Muscle layer of colon (tissue), 2 donors: ENCODE measurements around the gene SNX21.
A peak's percentile ranks its signal among the peaks of the same experiment; 100 is the strongest.

Source experiments
- H3K27ac ChIP-seq: one replicate; pipeline ENCODE4 v1.7.0; 2013; ENCODE audit warnings: low read depth, mild to moderate bottlenecking, low read length, moderate library complexity
- H3K27me3 ChIP-seq, 2 donors: one replicate each; pipeline ENCODE4 v1.7.0; 2013; ENCODE audit warnings: low read length in 2 of 2, mild to moderate bottlenecking in 2 of 2; ENCODE audit not compliant: insufficient read depth in 2 of 2, control insufficient read depth in 1 of 2
- H3K36me3 ChIP-seq: one replicate; pipeline ENCODE4 v1.7.0; 2013; ENCODE audit warnings: mild to moderate bottlenecking, low read length; ENCODE audit not compliant: insufficient read depth
- H3K4me1 ChIP-seq: one replicate; pipeline ENCODE4 v1.7.0; 2013; ENCODE audit warnings: mild to moderate bottlenecking, low read length; ENCODE audit not compliant: insufficient read depth
- H3K4me3 ChIP-seq, 2 donors: one replicate each; pipeline ENCODE4 v1.7.0; 2013; ENCODE audit warnings: low read length in 2 of 2, low read depth in 1 of 2, mild to moderate bottlenecking in 1 of 2, moderate library complexity in 1 of 2
- H3K9ac ChIP-seq: one replicate; pipeline ENCODE4 v1.7.0; 2013; ENCODE audit warnings: low read length
- H3K9me3 ChIP-seq: one replicate; pipeline ENCODE4 v1.7.0; 2013; ENCODE audit warnings: mild to moderate bottlenecking, low read length
- donor health status: abdominal sarcoma.
- donor health status: Adenocarcinoma of cecum.

The SNX21 gene

GRCh38 chr20:45886590-45887345, 53.2 kb downstream of the SNX21 start:
- H3K36me3 ChIP-seq = peaks cover 35% of the 10 kb centered on the region
- no peak overlapping the region for H3K4me3 ChIP-seq
- H3K9me3 ChIP-seq = no peaks in the 10 kb centered on the region
- no peaks in the 10 kb centered on the region for H3K27me3 ChIP-seq
- H3K9ac ChIP-seq = no peak overlapping the region
- peaks cover 13% of the 10 kb centered on the region for H3K4me1 ChIP-seq
- no peak overlapping the region for H3K27ac ChIP-seq

- Histone ChIP-seq H3K36me3 (peaks cover 32% of the 10 kb centered on the region), H3K9ac (no peak within 1 kb of the TSS), H3K27me3 (no peaks in the 10 kb centered on the region), H3K4me1 (peaks cover 14% of the 10 kb centered on the region), H3K27ac (no peak within 1 kb of the TSS), H3K9me3 (no peaks in the 10 kb centered on the region), H3K4me3 (no peak within 1 kb of the TSS)
Observed at GRCh38 chr20:45887346-45887715, 53.7 kb downstream of the SNX21 start, which contains the start of gene SPATA25. TSS of gene SPATA25 (minus strand) at chr20:45887622. CDS start at chr20:45887590, 32 bp downstream.

GRCh38 chr20:45888681-45889080, 55.1 kb downstream of the SNX21 start:
- H3K27ac ChIP-seq = no peak overlapping the region

GRCh38 chr20:45890077-45890984, 56.7 kb downstream of the SNX21 start:
- peaks cover 38% of the 10 kb centered on the region for H3K36me3 ChIP-seq
- H3K4me1 ChIP-seq = peaks cover 23% of the 10 kb centered on the region
- H3K9me3 ChIP-seq = no peaks in the 10 kb centered on the region
- peak overlapping the region; percentile 66 to 90 for H3K4me3 ChIP-seq
- peak overlapping the region; percentile 68 for H3K9ac ChIP-seq
- H3K27ac ChIP-seq = peak overlapping the region; percentile 99
- H3K27me3 ChIP-seq = no peaks in the 10 kb centered on the region

More at GRCh38 chr20:45888681-45889080, 55.1 kb downstream of the SNX21 start:
- peaks cover 30% of the 10 kb centered on the region for H3K36me3 ChIP-seq
- H3K9ac ChIP-seq = no peak overlapping the region
- no peak overlapping the region for H3K4me3 ChIP-seq
- H3K9me3 ChIP-seq = no peaks in the 10 kb centered on the region
- peaks cover 23% of the 10 kb centered on the region for H3K4me1 ChIP-seq
- H3K27me3 ChIP-seq = no peaks in the 10 kb centered on the region

GRCh38 chr20:45890985-45891983, 57.7 kb downstream of the SNX21 start, which contains the start of the genes CTSA and NEURL2:
TSS of gene CTSA (plus strand) at chr20:45891335. CDS start at chr20:45891569, 234 bp downstream.
TSS of gene NEURL2 (minus strand) at chr20:45891208. CDS start at chr20:45890991, 217 bp downstream.
- Histone ChIP-seq H3K27me3 (no peaks in the 10 kb centered on the region), H3K9me3 (no peaks in the 10 kb centered on the region), H3K27ac (peak within 1 kb of the TSS; percentile 99), H3K9ac (peak within 1 kb of the TSS; percentile 68), H3K36me3 (peaks cover 38% of the 10 kb centered on the region), H3K4me3 (peak within 1 kb of the TSS; percentile 66 to 90), H3K4me1 (peaks cover 23% of the 10 kb centered on the region)

GRCh38 chr20:45892049-45892825, 58.6 kb downstream of the SNX21 start:
- H3K9ac ChIP-seq = peak overlapping the region; percentile 0
- H3K4me3 ChIP-seq = peak overlapping the region; percentile 66 to 90
- H3K36me3 ChIP-seq = peaks cover 37% of the 10 kb centered on the region
- no peaks in the 10 kb centered on the region for H3K9me3 ChIP-seq
- H3K4me1 ChIP-seq = peaks cover 23% of the 10 kb centered on the region
- H3K27ac ChIP-seq = peak overlapping the region; percentile 99
- H3K27me3 ChIP-seq = no peaks in the 10 kb centered on the region
